Spleen (tissue), 11 donors: ENCODE results near the gene TBL1X. TPM values are rescaled to one million over a fixed set of nuclear protein-coding genes. Genes with fewer than 3 reads are reported as not detected.

ENCODE experiments used
- DNase-seq: peaks from one replicate; pipeline ENCODE4 v3.0.0-alpha.2; 2020
- H3K27ac ChIP-seq, 8 donors: fragments of 200-600 bp; sonication (generic) in 7 of 8; 1 replicate in 4 of 8; 2 replicates in 4 of 8; pipeline versions ENCODE4 v1.5.0 to v1.8.0; 2016 to 2021; ENCODE audit warnings: inconsistent platforms in 4 of 8, mild to moderate bottlenecking in 4 of 8, moderate library complexity in 1 of 8
- H3K27me3 ChIP-seq, 7 donors: fragments of 200-600 bp; sonication (generic) in 6 of 7; replicated peaks in 1 of 7; 1 replicate in 4 of 7; 2 replicates in 3 of 7; pipeline versions ENCODE4 v1.5.0 to v1.8.0; 2016 to 2021; ENCODE audit warnings: inconsistent platforms in 3 of 7, mild to moderate bottlenecking in 1 of 7
- H3K36me3 ChIP-seq, 6 donors: fragments of 200-600 bp; sonication (generic) in 5 of 6; 1 replicate in 4 of 6; 2 replicates in 2 of 6; pipeline versions ENCODE4 v1.5.0 to v1.8.0; 2016 to 2021; ENCODE audit warnings: inconsistent platforms in 2 of 6
- H3K4me1 ChIP-seq, 6 donors: fragments of 200-600 bp; sonication (generic) in 5 of 6; 1 replicate in 3 of 6; 2 replicates in 3 of 6; pipeline versions ENCODE4 v1.5.0 to v1.8.0; 2016 to 2021; ENCODE audit warnings: inconsistent platforms in 3 of 6
- H3K4me3 ChIP-seq, 8 donors: fragments of 200-600 bp; sonication (generic) in 7 of 8; 1 replicate in 4 of 8; 2 replicates in 4 of 8; pipeline versions ENCODE4 v1.5.0 to v1.8.0; 2016 to 2021; ENCODE audit warnings: inconsistent platforms in 4 of 8, mild to moderate bottlenecking in 4 of 8, moderate library complexity in 2 of 8
- H3K9me3 ChIP-seq, 8 donors: fragments of 200-600 bp; sonication (generic) in 7 of 8; 1 replicate in 4 of 8; 2 replicates in 4 of 8; pipeline versions ENCODE4 v1.5.0 to v1.8.0; 2016 to 2021; ENCODE audit warnings: inconsistent platforms in 4 of 8
- POLR2A ChIP-seq, 3 donors: fragments of 450-650 bp; IDR thresholded peaks; one replicate each; pipeline ENCODE4 v1.5.1; 2017; ENCODE audit warnings: antibody characterized with exemption in 3 of 3, mild to moderate bottlenecking in 1 of 3
- POLR2AphosphoS5 ChIP-seq, 3 donors: sonication (generic); formaldehyde crosslinking; IDR thresholded peaks; one replicate each; pipeline ENCODE4 v1.5.1; 2017; ENCODE audit warnings: antibody characterized with exemption in 3 of 3
- WGBS, 5 donors: extraction: QIAGEN DNeasy Blood & Tissue Kit in 3 of 5; methylation state at CpG; one replicate each; pipeline versions ENCODE4 v1.1.5 to v1.1.7; 2013 to 2018; 5-methylcytosine and 5-hydroxymethylcytosine counted together
- intact Hi-C: fragments of 100-400 bp; cut with DNase I; formaldehyde crosslinking; loops from one replicate; pipeline ENCODE4 v1.15.0; 2023; ENCODE audit warnings: low total_unique reads
- polyA plus RNA-seq, 3 donors: library from polyadenylated mRNA; stranded (reverse); fragments of 200-250 nt; gene quantifications; one replicate each; pipeline ENCODE4 v1.2.1, GENCODE V29; 2013
- total RNA-seq, 7 donors: library from RNA; depleted of rRNA in 3 of 7; stranded (reverse); fragments of >200 nt in 3 of 7; fragmentation: NEBNext Ultra II Directional in 4 of 7; extraction: Animal tissue kit (Norgen Biotek cat#: 25700) in 4 of 7; gene quantifications; one replicate each; pipeline versions ENCODE4 v1.1.0 to v1.2.1, GENCODE V29; 2016 to 2021
- TF ChIP-seq, protein P1 (sequence below), 11 experiments: fragments of 200-600 bp in 7 of 11; fragments of 450-650 bp in 4 of 11; sonication (generic) in 4 of 11; IDR thresholded peaks in 8 of 11; conservative IDR thresholded peaks in 3 of 11; 1 replicate in 7 of 11; 2 replicates in 4 of 11; pipeline versions ENCODE4 v1.4.0 to v1.8.0; 2016 to 2021; ENCODE audit warnings: antibody characterized with exemption in 11 of 11, inconsistent platforms in 4 of 11, mild to moderate bottlenecking in 1 of 11
- donor health status: healthy with polysubstance abuse.
- donor health status: DM: no; HTN: no; CAD: no; lungs with moderate emphysema.
- donor health status: DM: no; HTN: no; CAD: no.
- donor health status: Bipolar disorder and iron deficiency.
- donor health status: healthy.
- donor health status: DM: no; HTN: no; CAD: no.
- donor health status: DM: yes; HTN: yes; CAD: no.

TBL1X gene
- total and polyA plus RNA-seq, 10 donors: 3.0 to 37.2 (median 21.4) TPM

DNA sequence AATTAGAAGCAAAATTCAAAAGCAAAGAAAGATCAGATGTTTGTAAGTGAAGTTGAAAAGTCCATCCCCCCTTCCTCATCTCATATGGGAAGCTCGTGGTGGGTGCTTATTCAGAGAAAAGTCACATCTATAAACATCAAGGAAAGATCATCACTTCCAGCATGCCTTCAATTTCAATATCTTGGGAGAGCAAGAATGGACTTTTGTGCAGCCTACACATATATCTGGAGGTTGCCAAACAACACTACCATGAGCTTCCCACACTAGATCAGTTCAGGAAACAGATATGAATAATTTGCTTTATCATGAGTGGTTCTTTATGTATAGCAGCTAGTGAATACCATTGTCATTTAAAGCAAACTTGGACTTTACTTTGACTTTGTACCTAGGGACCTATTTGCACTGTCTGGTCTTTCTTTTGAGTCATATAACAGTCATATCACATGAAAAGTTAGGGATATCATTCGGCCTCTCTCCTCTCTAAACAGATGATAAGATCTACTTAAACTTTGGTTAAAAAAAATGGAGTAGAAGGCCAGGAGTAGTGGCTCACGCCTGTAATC lies 5.6 kb upstream of the TBL1X start:
- intact Hi-C loops: no loop called here
- H3K27me3 ChIP-seq: peaks cover 0 to 10% (median 0%) of the 10 kb centered on the region in 7 donors
- no peaks in the 10 kb centered on the region for H3K9me3 ChIP-seq
- DNase-seq: no peak
- H3K4me3 ChIP-seq: no peak overlapping the region
- H3K4me1 ChIP-seq: peaks cover 5 to 47% (median 22%) of the 10 kb centered on the region in 6 donors
- no peak overlapping the region for H3K27ac ChIP-seq
- H3K36me3 ChIP-seq: no peaks in the 10 kb centered on the region
- TF ChIP-seq POLR2A (IDR thresholded peaks at IDR 0.05) (no peak), POLR2AphosphoS5 (IDR thresholded peaks at IDR 0.05) (no peak)
- TF ChIP-seq, protein P1, sequence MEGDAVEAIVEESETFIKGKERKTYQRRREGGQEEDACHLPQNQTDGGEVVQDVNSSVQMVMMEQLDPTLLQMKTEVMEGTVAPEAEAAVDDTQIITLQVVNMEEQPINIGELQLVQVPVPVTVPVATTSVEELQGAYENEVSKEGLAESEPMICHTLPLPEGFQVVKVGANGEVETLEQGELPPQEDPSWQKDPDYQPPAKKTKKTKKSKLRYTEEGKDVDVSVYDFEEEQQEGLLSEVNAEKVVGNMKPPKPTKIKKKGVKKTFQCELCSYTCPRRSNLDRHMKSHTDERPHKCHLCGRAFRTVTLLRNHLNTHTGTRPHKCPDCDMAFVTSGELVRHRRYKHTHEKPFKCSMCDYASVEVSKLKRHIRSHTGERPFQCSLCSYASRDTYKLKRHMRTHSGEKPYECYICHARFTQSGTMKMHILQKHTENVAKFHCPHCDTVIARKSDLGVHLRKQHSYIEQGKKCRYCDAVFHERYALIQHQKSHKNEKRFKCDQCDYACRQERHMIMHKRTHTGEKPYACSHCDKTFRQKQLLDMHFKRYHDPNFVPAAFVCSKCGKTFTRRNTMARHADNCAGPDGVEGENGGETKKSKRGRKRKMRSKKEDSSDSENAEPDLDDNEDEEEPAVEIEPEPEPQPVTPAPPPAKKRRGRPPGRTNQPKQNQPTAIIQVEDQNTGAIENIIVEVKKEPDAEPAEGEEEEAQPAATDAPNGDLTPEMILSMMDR (IDR thresholded peaks at IDR 0.05 in 8 of 11, conservative IDR thresholded peaks at IDR 0.05 in 3 of 11): no peak
- WGBS, 5 donors: 56 to 96% (median 80%) methylated on average over 3 of the region's 3 CpGs

DNA sequence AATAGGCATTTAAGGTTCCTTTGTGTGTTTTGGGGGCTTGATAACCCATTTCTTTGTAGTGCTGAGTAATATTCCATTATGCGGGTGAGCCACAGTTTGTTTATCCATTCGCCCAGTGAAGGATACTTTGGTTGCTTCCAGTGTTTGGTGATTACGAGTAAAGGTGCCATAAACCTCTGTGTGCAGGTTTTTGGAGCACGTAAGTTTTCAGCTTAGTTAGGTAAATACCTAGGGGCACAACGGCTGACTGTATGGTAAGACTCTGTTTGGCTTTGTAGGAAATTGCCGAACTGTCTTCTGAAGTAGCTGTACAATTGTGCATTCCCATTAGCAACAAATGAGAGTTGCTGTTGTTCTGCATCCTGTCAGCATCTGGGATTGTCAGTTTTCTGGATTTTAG lies 3.8 kb upstream of the TBL1X start:
- Histone ChIP-seq H3K36me3 (no peaks in the 10 kb centered on the region), H3K9me3 (no peaks in the 10 kb centered on the region), H3K4me3 (no peak overlapping the region), H3K27ac (no peak overlapping the region), H3K27me3 (peaks cover 0 to 26% (median 5%) of the 10 kb centered on the region in 7 donors), H3K4me1 (peaks cover 5 to 43% (median 24%) of the 10 kb centered on the region in 6 donors)
- TF ChIP-seq POLR2A (IDR thresholded peaks at IDR 0.05): no peak
- no peak for DNase-seq
- intact Hi-C loops: loop anchor here (5.0 kb wide), 1 partner anchor 119 kb away; no protein-coding TSS in a partner anchor
- WGBS, 5 donors: 74 to 94% (median 91%) methylated on average over 6 of the region's 6 CpGs

DNA sequence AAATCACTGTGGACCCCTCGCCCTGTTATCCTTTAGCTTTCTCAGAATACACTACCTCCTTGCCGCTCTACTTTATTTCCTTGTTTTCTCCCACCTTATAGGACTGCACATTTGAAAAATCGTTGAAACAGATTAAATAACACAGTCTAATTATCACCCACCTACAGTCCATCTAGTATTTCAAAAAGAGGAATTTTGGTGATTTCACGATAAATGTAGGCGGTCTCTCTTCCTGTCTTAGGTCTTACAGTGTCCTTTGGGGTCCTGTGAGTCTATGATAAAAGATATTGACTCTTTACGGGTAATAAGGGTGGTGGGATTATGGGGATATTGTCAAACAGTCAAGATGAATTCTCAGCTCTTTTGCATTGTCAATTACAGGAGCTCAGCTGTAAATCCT lies 2.4 kb upstream of the TBL1X start:
- peak overlapping the region in 6 of 8 donors; percentile 72 to 90 (median 83) for H3K27ac ChIP-seq
- H3K4me1 ChIP-seq: peaks cover 17 to 47% (median 34%) of the 10 kb centered on the region in 6 donors
- no peaks in the 10 kb centered on the region for H3K9me3 ChIP-seq
- H3K36me3 ChIP-seq: no peaks in the 10 kb centered on the region
- H3K27me3 ChIP-seq: peaks cover 0 to 40% (median 5%) of the 10 kb centered on the region in 7 donors
- DNase-seq: no peak
- peak overlapping the region in 1 of 8 donors; percentile 89 for H3K4me3 ChIP-seq
- intact Hi-C loops: loop anchor here (5.0 kb wide), 1 partner anchor 120 kb away; no protein-coding TSS in a partner anchor
- WGBS, 5 donors: 34 to 48% (median 39%) methylated on average over 6 of the region's 6 CpGs
- TF ChIP-seq POLR2AphosphoS5 (IDR thresholded peaks at IDR 0.05) (no peak), POLR2A (IDR thresholded peaks at IDR 0.05) (no peak)
- TF ChIP-seq, protein P1 (IDR thresholded peaks at IDR 0.05 in 8 of 11, conservative IDR thresholded peaks at IDR 0.05 in 3 of 11): no peak

DNA sequence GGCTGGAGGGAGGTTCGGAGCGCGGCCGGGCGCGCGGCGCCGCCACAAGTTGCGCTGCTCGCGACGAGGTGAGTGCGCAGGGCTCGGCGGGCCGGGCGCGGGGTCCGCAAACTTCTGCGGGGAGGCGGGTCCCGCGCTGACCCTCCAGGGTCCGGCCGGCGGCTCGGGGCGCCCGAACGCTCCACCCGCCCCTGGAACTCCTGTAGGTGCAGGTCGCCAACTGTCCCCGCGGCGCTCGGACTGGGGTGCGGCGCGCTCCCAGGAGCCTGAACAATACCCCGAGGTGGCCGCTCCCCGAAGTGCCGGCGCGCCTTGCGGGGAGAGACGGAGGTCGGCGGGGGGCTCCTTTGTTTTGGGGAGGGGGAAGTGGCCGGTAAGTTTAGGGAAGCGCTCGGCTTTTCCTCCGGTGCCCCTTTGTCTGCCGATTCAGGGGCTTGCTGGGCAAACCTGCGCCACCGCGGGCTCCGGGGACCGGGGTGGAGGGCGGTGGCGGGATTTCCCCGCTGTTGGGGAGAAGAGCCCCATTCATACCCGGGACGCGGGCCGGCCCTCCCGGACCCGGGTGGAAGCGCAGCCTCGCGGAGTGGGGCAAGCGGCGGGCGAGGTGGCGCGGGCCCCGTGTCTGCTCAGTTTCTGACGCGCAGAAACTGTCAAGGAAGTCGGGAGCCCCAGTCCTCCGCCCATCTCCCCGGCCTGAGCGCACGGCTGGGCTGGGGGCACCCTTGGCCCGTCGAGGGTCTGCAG lies 694 bp downstream of the TBL1X start:
- 0 to 12% (median 1%) methylated on average over 6 to 87 of the region's 87 CpGs for WGBS, 5 donors
- H3K4me3 ChIP-seq: peak overlapping the region; percentile 49 to 89 (median 61)
- intact Hi-C loops: no loop called here
- peaks cover 17 to 60% (median 34%) of the 10 kb centered on the region in 6 donors for H3K4me1 ChIP-seq
- peak overlapping the region in 7 of 8 donors; percentile 70 to 90 (median 78) for H3K27ac ChIP-seq
- no peaks in the 10 kb centered on the region for H3K36me3 ChIP-seq
- no peak for TF ChIP-seq POLR2A (IDR thresholded peaks at IDR 0.05)
- TF ChIP-seq, protein P1 (IDR thresholded peaks at IDR 0.05 in 8 of 11, conservative IDR thresholded peaks at IDR 0.05 in 3 of 11): no peak
- TF ChIP-seq POLR2AphosphoS5 (IDR thresholded peaks at IDR 0.05): peak in 1 of 3 donors; percentile 59
- peaks cover 0 to 55% (median 5%) of the 10 kb centered on the region in 7 donors for H3K27me3 ChIP-seq
- DNase-seq: peak; percentile 88
- H3K9me3 ChIP-seq: no peaks in the 10 kb centered on the region
